Activated gamma-delta T cell treated with Interleukin-2 at 50 U/mL for 16 hours (primary cell): ENCODE data around the gene C15orf61.
A peak's percentile ranks its signal among the peaks of the same experiment; 100 is the strongest.

Experiments used
- DNase-seq: peaks from one replicate; pipeline ENCODE4 v3.0.0-alpha.2; 2020

C15orf61 gene

DNA sequence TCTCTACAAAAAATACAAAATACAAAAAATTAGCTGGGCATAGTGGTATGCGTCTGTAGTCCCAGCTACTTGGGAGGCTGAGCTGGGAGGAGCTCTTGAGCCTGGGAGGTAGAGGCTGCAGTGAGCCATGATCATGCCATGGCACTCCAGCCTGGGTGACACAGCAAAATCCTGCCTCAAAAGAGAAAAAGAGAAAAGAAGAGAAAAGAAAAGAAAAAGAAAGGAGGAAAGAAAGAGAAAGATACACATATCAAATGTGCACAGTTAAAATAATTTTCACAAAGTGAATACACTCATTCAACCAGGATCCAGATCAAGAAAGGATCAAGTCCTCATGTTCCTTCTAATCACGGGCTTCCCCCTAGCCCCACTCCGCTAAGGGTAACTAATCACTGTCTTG, 5.8 kb upstream of the C15orf61 start:
- DNase-seq = no peak

DNA sequence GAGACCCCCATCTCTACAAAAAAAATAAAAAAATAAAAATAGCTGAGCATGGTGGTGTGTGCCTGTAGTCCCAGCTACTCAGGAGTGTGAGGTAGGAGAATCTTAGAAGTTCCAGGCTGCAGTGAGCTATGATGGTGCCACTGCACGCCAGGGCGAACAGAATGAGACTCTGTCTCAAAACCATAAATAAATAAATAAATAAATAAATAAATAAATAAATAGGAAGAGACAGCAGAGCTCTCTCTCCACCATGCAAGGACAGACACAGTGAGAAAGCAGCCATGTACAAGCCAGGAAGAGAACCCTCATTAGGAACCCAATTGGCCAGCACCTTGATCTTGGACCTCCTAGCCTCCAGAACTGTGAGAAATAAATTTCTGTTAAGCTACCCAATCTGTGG, 5.4 kb upstream of the C15orf61 start:
- DNase-seq = no peak

DNA sequence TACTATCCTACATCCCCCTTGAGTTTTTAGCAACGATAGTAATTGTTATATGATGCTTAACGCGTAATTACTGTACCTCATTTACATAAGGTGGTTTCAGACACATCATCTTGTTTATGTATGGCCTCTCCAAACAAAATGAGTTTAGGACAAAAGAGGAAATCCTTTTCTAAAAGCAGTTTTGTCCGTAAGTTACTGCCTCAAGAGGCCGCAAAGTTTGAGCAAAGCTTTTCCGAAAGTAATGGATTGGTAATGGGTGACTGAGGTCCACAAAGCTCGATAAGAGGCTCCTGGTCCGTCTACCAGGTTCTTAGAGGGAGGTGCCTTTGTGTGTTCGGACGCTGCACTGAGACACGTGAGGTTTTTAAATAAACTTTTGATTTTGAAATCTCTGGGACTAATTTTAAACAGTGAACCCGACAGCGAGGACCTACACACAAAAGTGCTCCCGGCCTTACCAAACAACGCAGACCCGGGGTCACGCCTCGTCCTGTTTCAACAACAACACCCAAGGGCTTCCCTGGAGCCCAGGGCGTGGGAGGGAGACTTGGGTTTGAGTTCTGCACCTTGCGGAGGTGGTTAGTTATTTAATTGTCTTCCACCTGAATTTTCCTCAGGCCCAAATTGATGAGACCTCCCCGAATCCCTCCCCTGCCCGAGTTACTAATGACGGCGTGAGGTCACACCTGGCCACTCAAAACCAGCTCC, 456 bp upstream of the C15orf61 start:
- no peak for DNase-seq

DNA sequence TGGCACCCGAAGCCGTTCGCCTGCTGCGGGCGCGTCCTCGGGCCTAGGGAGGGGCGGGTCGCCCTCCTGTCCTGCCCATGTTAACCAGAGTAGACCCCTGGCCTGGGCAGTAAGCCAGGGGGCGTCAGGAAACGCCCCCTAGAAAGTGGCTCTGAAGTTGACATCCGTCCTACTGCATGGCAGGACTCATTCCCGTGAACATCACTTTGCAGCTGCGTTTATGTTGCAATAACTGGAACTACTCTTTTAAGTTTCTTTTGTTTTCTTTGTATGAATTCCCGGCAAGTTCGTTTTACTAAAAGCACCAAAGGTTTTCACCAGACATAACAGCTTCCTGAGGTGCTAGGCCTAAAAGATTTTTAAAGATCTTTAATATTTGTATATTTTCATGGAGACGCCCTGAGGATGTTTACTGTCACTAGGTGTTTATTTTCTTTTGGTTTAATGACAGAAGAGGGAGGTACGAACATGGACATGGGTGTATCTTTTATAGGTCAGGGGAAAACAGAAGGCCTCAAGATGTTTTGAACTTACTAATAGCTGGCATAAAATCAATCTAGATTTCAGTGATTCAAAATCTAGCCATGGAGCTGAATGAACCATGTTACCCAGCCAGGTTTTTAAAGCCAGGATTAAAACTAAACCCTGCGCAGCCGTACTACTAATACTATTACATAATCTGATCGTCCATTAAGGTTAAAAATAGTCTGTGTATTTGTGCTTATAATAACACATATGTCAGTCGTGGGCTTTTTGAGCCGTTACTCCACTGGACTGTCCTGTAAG, 1.0 kb downstream of the C15orf61 start:
- no peak for DNase-seq

DNA sequence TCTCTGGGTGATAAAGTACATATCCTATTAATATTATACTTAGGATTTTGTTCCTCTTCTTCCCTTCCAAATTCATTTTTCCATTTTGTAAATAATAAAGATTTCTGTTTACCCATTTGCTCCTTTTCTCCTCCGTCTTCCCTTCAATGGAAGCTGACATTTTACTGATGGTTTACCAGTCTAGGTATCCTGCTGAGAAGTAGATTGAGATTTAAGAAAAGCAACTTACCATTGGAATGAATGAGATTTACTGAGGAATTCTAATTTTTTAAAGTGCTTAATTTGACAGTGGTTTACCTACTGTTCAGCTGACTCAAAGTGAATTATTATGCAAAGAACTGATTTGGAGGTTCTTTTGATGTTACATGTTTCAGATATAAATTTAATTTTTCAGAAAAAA, 2.4 kb downstream of the C15orf61 start:
- no peak for DNase-seq

DNA sequence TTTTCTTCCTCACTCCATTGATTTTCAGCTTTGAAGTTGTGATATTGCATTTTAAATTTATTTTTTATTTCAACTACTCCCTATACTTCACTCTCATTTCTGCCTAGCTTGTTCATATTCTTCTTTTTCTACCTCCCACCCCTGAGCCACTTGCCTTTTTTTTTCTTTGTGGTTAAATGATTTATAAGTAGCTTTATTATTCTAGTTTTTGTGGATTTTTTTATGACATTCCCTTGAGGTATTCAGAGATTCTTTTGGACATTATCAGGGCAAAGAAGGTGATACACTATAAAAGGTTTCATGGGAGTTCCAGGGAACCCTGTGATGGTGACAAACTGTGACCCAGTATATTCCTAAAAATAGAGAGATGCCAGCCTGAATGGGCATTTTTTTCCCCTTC, 3.3 kb downstream of the C15orf61 start:
- DNase-seq = no peak

DNA sequence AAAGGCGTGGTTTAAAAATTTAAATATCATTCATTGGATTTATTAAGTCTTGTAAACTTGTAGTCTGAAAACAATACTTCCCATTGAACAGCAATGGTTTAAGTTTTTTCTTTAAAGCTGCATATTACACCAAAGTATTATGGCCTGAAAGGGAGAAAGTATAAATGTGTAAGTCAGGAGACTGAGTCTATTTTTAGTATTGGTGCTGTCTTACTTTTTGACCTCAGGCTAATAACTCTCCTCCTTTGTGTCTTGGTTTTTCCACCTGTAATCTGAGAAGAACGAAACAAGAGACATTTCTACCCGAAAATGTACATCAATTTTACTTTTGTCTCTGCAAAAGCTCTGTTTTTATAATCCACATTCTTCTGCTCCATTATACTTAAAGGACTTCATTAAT, 7.6 kb downstream of the C15orf61 start:
- no peak for DNase-seq

DNA sequence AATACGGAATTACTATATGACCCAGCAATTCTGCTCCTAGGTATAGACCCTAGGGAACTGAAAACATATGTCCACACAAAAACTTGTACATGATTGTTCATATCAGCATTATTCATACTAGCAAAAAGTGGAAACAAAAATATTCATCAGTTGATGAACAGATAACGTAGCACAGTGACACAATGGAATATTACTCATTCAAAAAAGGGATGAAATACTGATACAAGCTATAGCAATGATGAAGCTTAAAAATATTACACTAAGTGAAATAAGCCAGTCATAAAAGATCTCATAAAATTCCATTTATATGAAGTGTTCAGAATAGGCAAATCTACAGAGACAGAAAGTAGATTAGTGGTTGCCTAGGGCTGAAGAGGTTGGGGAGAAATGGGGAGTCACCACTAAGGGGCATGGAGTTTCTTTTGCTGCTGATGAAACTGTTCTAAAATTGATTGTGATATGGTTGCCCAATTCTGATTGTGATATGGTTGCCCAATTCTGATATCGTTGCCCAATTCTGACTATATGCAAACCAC, 10.5 kb downstream of the C15orf61 start:
- DNase-seq = no peak

DNA sequence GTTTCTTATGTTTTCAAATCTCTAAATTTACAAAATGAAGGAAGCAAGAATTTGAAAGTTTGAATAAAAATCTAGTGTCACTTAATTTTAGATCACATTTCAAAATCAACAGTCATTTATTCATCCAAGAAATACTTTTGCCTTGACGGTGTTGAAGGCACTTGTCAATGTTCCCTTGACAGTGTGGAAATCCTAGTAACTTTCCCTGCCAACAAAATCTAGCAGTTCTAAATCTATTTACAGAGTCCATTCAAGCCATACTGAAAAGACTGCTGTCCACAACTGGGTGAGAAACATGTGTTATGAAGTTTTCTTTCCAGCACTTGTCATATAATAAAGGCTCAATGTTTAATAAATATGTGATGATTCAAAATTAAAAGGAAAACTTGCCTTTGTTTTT, 12.9 kb downstream of the C15orf61 start:
- DNase-seq = no peak

DNA sequence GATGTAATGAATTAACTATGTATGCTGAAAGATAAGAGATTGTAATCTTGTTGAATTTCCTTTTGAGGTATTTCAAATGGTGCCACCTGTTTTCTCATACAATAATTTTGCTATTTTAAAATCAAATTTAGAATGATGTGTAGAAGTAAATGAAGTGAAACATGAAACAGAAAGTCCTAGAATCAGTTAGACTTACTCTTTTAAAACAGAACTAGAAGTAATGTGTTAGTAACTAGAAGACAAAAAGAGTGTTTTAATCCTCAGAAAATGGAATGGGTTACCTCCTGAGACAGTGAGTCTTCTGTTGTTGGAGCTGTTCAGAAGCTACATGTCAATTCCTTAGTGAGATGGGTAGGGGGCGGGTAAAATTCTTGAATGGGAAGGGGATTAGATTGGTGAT, 13.4 kb downstream of the C15orf61 start:
- DNase-seq = no peak

DNA sequence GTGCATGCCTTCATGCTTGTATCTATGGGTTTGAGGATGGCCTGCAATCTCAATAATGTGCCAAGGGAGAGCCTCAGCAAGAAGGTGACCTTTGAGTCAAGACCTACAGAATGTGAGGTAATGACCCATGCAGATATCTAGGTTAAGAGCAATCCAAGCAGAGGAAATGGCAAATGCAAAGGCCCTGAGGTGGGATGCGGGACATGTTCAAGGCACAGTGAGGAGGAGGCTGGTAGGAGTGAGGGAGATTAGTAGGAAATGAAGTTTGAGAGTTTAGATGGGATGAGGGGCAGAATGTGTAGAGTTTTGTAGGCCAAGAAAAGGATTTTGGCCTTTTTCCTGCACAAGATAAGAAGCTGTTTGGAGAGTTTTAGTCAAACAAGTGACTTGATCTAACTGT, 16.8 kb downstream of the C15orf61 start:
- no peak for DNase-seq

DNA sequence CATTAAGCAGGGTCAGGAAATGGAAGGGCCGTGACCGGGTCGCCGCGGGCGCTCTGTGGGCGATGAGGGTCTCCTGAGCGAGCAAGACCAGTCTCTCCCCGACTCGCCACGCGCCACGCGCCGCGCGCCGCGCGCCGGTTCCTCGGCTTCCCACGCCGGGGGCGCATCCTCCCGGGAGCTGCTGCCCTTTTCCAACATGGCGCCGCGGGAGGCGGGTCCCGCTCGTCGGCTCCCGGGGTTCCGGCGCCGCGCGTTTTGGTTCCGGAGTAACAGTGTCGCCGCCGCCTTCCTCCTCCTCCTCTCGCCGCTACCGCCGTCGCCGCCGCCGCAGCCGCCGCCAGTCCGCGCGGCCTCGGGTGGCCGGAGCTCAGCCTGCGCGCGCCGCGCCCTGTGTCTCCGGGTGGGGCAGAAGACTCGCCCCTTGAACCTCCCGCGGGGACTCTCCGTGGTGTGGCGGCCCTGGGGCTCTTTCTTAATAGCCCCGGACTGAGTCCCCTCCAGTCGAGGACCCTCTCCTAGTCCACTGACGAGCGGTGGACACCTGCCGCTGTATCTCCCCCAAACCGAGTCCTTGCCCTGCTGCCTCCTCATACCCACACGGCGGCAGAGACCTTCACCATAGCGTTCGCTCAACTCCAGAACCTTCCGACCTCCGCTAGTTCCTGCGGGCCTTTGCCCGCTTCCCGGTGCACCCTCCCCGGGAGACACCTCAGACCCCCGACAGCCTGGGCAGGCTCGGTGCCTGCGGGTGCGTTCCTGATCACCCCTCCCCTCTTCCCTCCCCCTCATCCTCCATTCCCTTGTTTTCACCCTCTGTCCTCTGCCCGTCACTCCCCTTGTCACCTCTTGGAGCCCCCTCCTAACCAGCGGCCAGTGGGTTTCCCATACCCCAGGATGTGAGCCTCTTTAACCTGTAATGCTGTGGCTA, 21.8 kb downstream of the C15orf61 start, which contains the start of gene MAP2K5:
MAP2K5 (plus strand) TSS at position 284 of the 928 bp plus-strand sequence; CDS start at position 917, 633 bp downstream.
- peak; percentile 76 for DNase-seq

DNA sequence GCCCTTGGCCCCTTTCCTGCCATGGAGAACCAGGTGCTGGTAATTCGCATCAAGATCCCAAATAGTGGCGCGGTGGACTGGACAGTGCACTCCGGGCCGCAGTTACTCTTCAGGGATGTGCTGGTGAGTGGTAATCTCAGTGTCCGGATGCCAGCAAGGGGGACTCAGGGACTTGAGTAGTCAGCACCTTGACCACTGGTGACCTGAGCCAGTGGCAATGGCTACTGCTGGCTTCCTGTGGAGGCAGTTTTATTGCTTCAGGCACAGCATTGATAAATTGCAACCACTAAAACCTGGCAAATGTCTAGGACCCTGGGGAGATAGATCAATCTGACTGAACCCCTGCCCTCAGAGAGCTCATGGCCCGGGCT, 22.4 kb downstream of the C15orf61 start:
- no peak for DNase-seq

DNA sequence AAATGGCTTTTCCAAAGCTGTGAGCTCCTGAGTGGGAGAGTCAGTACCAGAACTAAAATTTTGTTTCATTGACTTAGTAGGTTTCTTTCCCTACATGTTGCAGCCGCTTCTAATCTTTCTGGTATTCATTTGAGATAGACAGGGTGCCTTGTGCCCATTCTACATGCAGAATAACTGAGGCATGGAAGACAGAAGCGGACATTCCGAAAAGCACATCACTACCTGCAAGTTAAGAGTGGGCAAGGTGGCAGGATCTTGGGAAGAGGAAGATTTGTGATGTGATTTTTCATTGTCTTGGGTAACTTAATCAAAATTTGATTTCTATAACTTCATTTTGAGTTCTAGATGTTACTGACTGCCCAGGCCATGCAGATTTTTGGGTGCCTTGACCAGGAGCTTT, 23.5 kb downstream of the C15orf61 start:
- no peak for DNase-seq

DNA sequence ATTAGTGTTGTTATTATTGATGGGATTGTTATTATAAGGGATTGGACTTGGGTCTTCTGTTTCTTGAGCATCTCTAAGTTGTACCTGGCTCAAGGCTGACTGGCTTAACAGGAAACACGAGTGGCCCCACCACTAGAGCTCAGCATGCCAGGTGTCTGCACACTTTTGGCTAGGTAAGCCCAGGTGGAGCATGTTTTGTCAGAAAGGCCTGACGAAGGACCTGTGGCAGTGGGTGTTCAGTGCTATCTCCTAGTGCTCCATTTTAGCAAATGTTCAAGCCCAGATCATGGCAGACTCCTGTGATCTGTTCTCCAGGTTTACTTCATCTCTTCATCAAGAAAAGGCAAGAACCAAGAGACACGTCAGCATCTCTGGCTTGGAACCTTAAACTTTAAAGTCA, 24.9 kb downstream of the C15orf61 start:
- no peak for DNase-seq

DNA sequence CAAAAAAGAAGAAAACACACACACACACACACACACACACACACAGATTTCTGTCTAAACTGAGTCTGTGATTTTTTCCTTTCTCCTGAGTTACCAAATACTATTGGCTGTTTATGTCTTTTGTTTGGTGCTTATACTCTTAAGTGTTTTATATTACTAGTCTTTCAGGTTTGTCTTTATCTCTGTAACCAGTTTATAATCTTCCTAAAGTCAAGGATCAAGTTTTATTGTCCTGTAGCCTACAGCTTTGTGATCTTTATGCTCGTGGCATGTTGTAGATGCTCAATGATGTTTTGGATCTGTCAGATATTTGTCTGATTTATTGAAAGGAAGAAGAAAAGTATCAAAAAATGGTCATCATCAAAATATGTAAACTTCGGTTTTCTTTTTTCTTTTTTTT, 26.1 kb downstream of the C15orf61 start:
- no peak for DNase-seq

DNA sequence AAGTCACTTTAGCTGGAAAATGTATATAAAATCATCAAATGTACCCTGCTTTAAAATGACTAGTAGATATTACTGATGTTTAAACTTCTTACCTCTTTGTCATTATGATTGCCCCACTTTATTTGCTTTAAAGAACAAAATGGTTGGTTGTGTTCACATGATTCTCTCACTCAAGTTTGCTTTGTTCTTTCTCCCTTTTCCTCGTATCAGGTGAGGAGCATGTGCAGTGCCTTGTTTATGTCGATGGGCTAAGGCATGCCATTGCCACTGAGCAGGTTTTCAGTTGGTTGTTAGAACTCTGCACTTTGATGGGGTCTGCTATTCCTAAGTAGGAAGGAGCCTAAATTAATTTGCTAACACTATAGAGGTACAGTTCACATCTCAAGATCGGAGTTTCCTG, 26.9 kb downstream of the C15orf61 start:
- DNase-seq = no peak

DNA sequence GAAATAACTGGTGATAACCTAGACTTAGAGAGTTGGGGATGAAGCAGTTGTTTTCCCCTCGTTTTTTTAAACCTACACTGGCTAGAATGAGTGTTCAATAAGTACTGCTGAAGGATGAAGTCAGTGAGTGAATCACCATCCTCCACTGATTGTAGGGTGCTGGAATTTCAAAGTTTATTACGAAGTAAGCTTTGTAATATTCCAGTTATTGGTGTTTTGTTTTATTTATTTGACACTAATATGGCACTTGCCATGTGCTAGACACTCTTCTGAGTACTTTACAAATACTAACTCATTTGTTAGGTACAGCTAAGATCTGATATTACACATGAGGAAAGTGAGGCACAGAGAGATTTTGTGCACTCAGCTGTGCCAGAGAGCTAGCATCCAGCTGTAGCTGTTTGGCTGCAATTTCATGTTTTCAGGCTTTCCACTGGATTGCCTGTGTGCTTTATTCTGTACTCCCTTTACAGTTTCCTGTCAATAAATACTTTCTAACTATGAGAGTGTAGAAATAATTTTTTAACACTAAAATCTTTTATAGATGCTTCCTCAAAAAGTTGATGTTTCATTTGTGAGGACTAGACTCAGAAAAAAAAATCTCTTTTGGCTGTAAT, 27.4 kb downstream of the C15orf61 start:
- DNase-seq = no peak

DNA sequence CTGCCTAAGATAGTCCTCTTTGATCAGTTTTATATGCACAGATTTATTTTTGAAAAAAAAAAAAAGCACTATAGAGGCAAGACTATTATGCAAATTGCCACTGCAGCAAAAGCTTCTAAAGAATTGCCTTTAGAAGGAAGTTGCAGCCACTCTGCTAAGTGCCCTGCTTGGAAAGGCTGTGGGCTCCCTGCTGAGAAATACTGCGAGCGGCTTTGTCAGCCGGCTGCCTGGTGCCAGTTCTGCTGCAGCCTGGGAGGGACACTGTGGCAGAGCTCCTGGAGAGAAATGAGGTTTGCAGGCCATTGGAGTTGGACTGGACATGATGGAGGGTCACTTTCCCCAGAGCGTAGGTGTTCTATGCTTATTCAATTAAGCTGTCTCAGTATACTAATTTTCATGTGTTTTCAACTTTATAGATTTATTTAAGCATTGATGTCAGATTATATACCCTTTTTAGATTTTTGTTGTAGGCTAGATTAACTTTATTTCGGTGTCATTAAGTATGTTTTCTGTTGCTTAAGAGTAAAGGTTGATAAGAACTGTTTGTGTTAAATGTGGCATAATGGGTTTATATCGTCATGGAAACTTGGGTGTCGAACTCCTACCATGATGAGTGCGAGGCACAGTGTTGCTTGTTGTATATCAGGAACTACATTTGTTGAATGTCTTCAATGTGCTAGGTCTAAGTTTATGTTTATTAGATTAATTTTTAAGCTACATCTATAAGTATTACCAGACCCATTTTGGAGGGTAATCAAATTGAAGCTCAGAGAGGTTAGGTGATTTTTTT, 28.1 kb downstream of the C15orf61 start:
- no peak for DNase-seq

DNA sequence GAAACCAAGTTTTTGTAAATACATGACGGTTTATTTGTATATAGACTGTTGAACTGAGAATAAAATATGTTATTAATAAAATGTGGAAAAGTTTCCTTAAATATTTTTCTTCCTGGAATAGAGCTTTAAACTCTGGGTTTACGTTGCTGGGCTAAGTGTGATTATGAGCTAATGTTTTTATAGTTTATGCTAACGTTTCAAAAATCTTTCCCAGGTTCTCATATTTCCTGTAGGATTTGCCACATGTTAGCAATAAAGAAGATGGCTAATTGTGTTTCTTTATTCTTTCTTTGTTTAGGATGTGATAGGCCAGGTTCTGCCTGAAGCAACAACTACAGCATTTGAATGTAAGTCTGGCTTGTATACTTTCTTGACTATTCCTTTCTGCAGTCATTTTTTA, 28.8 kb downstream of the C15orf61 start:
- no peak for DNase-seq

DNA sequence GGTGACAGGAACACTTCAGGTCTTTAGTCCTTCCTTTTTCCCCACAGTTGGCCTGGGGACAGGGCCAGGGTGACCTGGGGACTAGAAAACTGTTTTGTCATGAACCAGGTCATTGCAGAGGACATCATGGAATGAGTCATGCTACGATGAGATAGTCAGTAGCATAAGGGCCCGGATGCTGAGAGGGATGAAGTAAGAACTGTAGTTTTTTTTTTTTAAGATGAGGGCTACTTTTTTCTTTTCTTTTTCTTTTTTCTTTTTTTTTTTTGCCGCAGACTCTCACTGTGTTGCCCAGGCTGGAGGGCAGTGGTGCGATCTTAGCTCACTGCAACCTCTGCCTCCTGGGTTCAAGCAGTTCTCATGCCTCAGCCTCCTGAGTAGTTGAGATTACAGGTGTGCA, 29.6 kb downstream of the C15orf61 start:
- no peak for DNase-seq

DNA sequence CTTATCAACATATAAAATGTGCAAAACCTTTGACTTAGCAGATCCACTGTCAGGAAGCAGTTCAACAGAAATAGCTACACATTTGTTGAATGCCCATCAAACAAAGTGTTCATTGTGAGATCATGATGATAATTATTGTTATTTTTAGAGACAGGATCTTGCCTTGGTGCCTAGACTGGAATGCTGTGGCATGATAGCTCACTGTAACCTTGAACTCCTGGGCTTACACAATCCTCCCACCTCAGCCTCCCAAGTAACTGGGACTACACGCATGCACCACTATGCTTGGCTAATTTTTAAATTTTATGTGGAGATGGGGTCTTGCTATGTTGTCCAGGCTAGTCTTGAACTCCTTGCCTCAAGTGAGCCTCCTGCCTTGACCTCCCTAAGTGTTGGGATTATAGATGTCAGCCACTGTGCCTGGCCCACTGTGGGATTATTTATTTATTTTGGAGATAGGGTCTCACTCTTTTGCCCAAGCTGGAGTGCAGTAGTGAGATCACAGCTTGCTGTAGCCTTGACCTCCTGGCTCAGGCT, 30.3 kb downstream of the C15orf61 start:
- no peak for DNase-seq
